WTC11 (cell line): Measurements from ENCODE around the gene TARBP1. TPM values are rescaled to one million over a fixed set of nuclear protein-coding genes. Genes with fewer than 3 reads are reported as not detected.

Source experiments
- ATAC-seq: fragments of 200-7000 bp; cut with Tn5 transposase; 2 replicates; pipeline ENCODE4 v1.10.0; 2021; ENCODE audit warnings: mild to moderate bottlenecking, moderate library complexity
- CTCF ChIA-PET: fragments of 300-600 bp; sonication (Branson Sonifier 250); formaldehyde crosslinking; loops from one replicate; lab custom pipeline; 2021; ENCODE audit warnings: antibody characterized with exemption; lab: Charles Lee
- POLR2A ChIA-PET: fragments of 350-600 bp; sonication (Branson Sonifier 250); formaldehyde crosslinking; loops from one replicate; lab custom pipeline; 2021; ENCODE audit warnings: antibody characterized with exemption; lab: Charles Lee
- DNase-seq: peaks from one replicate; pipeline ENCODE4 v3.0.0; 2021; ENCODE audit warnings: low spot score
- H3K27ac Mint-ChIP-seq: 2 replicates; pipeline ENCODE4 v1.8.0; 2021; ENCODE audit warnings: mixed read lengths
- H3K27me3 Mint-ChIP-seq: 2 replicates; pipeline ENCODE4 v1.8.0; 2021; ENCODE audit warnings: low read depth, mild to moderate bottlenecking, moderate library complexity, mixed read lengths
- H3K36me3 Mint-ChIP-seq: 2 replicates; pipeline ENCODE4 v1.8.0; 2021; ENCODE audit warnings: mixed read lengths
- H3K4me1 Mint-ChIP-seq: 2 replicates; pipeline ENCODE4 v1.8.0; 2022; ENCODE audit warnings: mixed read lengths
- H3K4me3 Mint-ChIP-seq: 2 replicates; pipeline ENCODE4 v1.8.0; 2021; ENCODE audit warnings: mild to moderate bottlenecking, moderate library complexity, mixed read lengths
- H3K9me3 Mint-ChIP-seq: 2 replicates; pipeline ENCODE4 v1.8.0; 2021; ENCODE audit warnings: mixed read lengths
- ATF3 ChIP-seq: sonication (generic); formaldehyde crosslinking; conservative IDR thresholded peaks from 2 replicates; pipeline ENCODE4 v1.8.1; 2022; ENCODE audit warnings: mild to moderate bottlenecking, missing genetic modification reagents
- ATF6 ChIP-seq: sonication (generic); formaldehyde crosslinking; IDR thresholded peaks from 2 replicates; pipeline ENCODE4 v1.8.1; 2023; ENCODE audit warnings: mild to moderate bottlenecking, missing genetic modification reagents
- CDX4 ChIP-seq: fragments of 250-450 bp; sonication (Bioruptor Pico); IDR thresholded peaks from 2 replicates; pipeline ENCODE4 v1.9.0; 2021; ENCODE audit warnings: moderate library complexity, mild to moderate bottlenecking, inconsistent platforms, borderline replicate concordance
- ETV6 ChIP-seq: sonication (generic); formaldehyde crosslinking; IDR thresholded peaks from 2 replicates; pipeline ENCODE4 v1.8.1; 2022; ENCODE audit warnings: mild to moderate bottlenecking, missing genetic modification reagents
- FOXJ3 ChIP-seq: sonication (generic); formaldehyde crosslinking; IDR thresholded peaks from 2 replicates; pipeline ENCODE4 v1.9.0; 2021; ENCODE audit warnings: missing genetic modification reagents, mild to moderate bottlenecking, borderline replicate concordance
- FOXP4 ChIP-seq: sonication (generic); formaldehyde crosslinking; IDR thresholded peaks from 2 replicates; pipeline ENCODE4 v1.8.0; 2022; ENCODE audit warnings: mild to moderate bottlenecking, missing genetic modification reagents
- GABPB1 ChIP-seq: sonication (generic); formaldehyde crosslinking; IDR thresholded peaks from 2 replicates; pipeline ENCODE4 v1.8.1; 2023; ENCODE audit warnings: mild to moderate bottlenecking, missing genetic modification reagents
- HMGXB4 ChIP-seq: sonication (generic); formaldehyde crosslinking; IDR thresholded peaks from 2 replicates; pipeline ENCODE4 v1.8.1; 2023; ENCODE audit warnings: mild to moderate bottlenecking, moderate library complexity, missing genetic modification reagents
- MXD4 ChIP-seq: fragments of 250-450 bp; sonication (Bioruptor Pico); IDR thresholded peaks from 2 replicates; pipeline ENCODE4 v1.8.0; 2021; ENCODE audit warnings: mild to moderate bottlenecking, moderate library complexity, borderline replicate concordance
- MYBL2 ChIP-seq: sonication (generic); formaldehyde crosslinking; IDR thresholded peaks from 2 replicates; pipeline ENCODE4 v1.8.1; 2023; ENCODE audit warnings: mild to moderate bottlenecking, moderate library complexity, missing genetic modification reagents
- NFATC4 ChIP-seq: fragments of 250-450 bp; sonication (Bioruptor Pico); IDR thresholded peaks from 2 replicates; pipeline ENCODE4 v1.9.0; 2021; ENCODE audit warnings: mild to moderate bottlenecking
- PRRX2 ChIP-seq: fragments of 250-450 bp; sonication (Bioruptor Pico); IDR thresholded peaks from 2 replicates; pipeline ENCODE4 v1.8.0; 2021; ENCODE audit warnings: mild to moderate bottlenecking
- RELA ChIP-seq: sonication (generic); formaldehyde crosslinking; IDR thresholded peaks from 2 replicates; pipeline ENCODE4 v1.8.1; 2022; ENCODE audit warnings: missing genetic modification reagents, mild to moderate bottlenecking, borderline replicate concordance
- STAT6 ChIP-seq: sonication (generic); formaldehyde crosslinking; conservative IDR thresholded peaks from 2 replicates; pipeline ENCODE4 v1.8.1; 2023; ENCODE audit warnings: mild to moderate bottlenecking, low read depth, missing genetic modification reagents, moderate library complexity
- TCF7 ChIP-seq: sonication (generic); formaldehyde crosslinking; IDR thresholded peaks from 2 replicates; pipeline ENCODE4 v1.8.0; 2022; ENCODE audit warnings: mild to moderate bottlenecking, low read depth, missing genetic modification reagents, moderate library complexity
- TEAD4 ChIP-seq: sonication (generic); formaldehyde crosslinking; IDR thresholded peaks from 2 replicates; pipeline ENCODE4 v1.8.0; 2022; ENCODE audit warnings: mild to moderate bottlenecking, missing genetic modification reagents
- ZBTB21 ChIP-seq: sonication (generic); formaldehyde crosslinking; IDR thresholded peaks from 2 replicates; pipeline ENCODE4 v1.8.1; 2023; ENCODE audit warnings: mild to moderate bottlenecking, missing genetic modification reagents, borderline replicate concordance
- ZMAT4 ChIP-seq: fragments of 250-450 bp; sonication (Bioruptor Pico); IDR thresholded peaks from 2 replicates; pipeline ENCODE4 v1.9.0; 2021; ENCODE audit warnings: mild to moderate bottlenecking
- ZNF138 ChIP-seq: sonication (generic); formaldehyde crosslinking; conservative IDR thresholded peaks from 2 replicates; pipeline ENCODE4 v1.8.1; 2022; ENCODE audit warnings: mild to moderate bottlenecking, moderate library complexity, missing genetic modification reagents
- ZNF219 ChIP-seq: sonication (generic); formaldehyde crosslinking; IDR thresholded peaks from 2 replicates; pipeline ENCODE4 v1.8.0; 2023; ENCODE audit warnings: missing genetic modification reagents, mild to moderate bottlenecking, borderline replicate concordance
- ZNF232 ChIP-seq: sonication (generic); formaldehyde crosslinking; IDR thresholded peaks from 2 replicates; pipeline ENCODE4 v1.8.0; 2022; ENCODE audit warnings: mild to moderate bottlenecking, missing genetic modification reagents
- ZNF396 ChIP-seq: fragments of 250-450 bp; sonication (Bioruptor Pico); IDR thresholded peaks from 2 replicates; pipeline ENCODE4 v1.8.0; 2021; ENCODE audit warnings: mild to moderate bottlenecking, moderate library complexity, borderline replicate concordance
- total RNA-seq: library from RNA; stranded (reverse); gene quantifications from 3 replicates; pipeline ENCODE4 v1.2.3, GENCODE V29; 2021

TARBP1 gene
- total RNA-seq, 1 experiment from 2014 or later = 24.0 TPM

- TF ChIP-seq FOXP4 (CRISPR knock-in tag) (no peak), ZBTB21 (CRISPR knock-in tag) (no peak), ZMAT4 (CRISPR knock-in tag) (no peak), PRRX2 (CRISPR knock-in tag) (no peak), TEAD4 (CRISPR knock-in tag) (no peak), RELA (CRISPR knock-in tag) (no peak)
These were observed 38.3 kb upstream of the TARBP1 start (continued) for GRCh38 chr1:234517110-234517802.

GRCh38 chr1:234515821-234516241 is 36.9 kb upstream of the TARBP1 start:
- no peak for DNase-seq
- ChIA-PET CTCF (interaction anchor here (1.1 to 2.2 kb wide), 5 partner anchors 8 to 568 kb away, joined by 3 to 7 read pairs (median 4); no protein-coding TSS in a partner anchor), POLR2A (interaction anchor here (1.2 kb wide), 1 partner anchor 94 kb away, joined by 3 read pairs; the partner anchor contains the start of gene IRF2BP2)
- TF ChIP-seq ZNF219 (no peak), TCF7 (CRISPR knock-in tag) (no peak), ATF3 (CRISPR knock-in tag) (no peak), HMGXB4 (CRISPR knock-in tag) (no peak), ZBTB21 (CRISPR knock-in tag) (no peak), ETV6 (CRISPR knock-in tag) (no peak), FOXJ3 (CRISPR knock-in tag) (no peak)
- no peaks in the 10 kb centered on the region for H3K27me3 Mint-ChIP-seq
- H3K27ac Mint-ChIP-seq = peak overlapping the region; percentile 98
- H3K4me1 Mint-ChIP-seq = peaks cover 32% of the 10 kb centered on the region
- ATAC-seq = no peak
- no peak overlapping the region for H3K4me3 Mint-ChIP-seq
- no peaks in the 10 kb centered on the region for H3K36me3 Mint-ChIP-seq
- no peaks in the 10 kb centered on the region for H3K9me3 Mint-ChIP-seq

GRCh38 chr1:234515411-234515810 is 36.4 kb upstream of the TARBP1 start:
- H3K27me3 Mint-ChIP-seq = no peaks in the 10 kb centered on the region
- H3K27ac Mint-ChIP-seq = peak overlapping the region; percentile 98
- ChIA-PET POLR2A (interaction anchor here (1.2 kb wide), 1 partner anchor 95 kb away, joined by 3 read pairs; the partner anchor contains the start of gene IRF2BP2), CTCF (interaction anchor here (0.6 to 2.2 kb wide), 6 partner anchors 8 to 568 kb away, joined by 3 to 7 read pairs (median 4); no protein-coding TSS in a partner anchor)
- H3K9me3 Mint-ChIP-seq = no peaks in the 10 kb centered on the region
- no peak overlapping the region for H3K4me3 Mint-ChIP-seq
- DNase-seq = no peak
- peaks cover 32% of the 10 kb centered on the region for H3K4me1 Mint-ChIP-seq
- peak; percentile 48 for ATAC-seq
- no peaks in the 10 kb centered on the region for H3K36me3 Mint-ChIP-seq
- no peak for TF ChIP-seq GABPB1
- TF ChIP-seq NFATC4 (CRISPR knock-in tag) = no peak
- no peak for TF ChIP-seq CDX4
- TF ChIP-seq MYBL2 = no peak
- TF ChIP-seq ATF6 (CRISPR knock-in tag) = no peak
- no peak for TF ChIP-seq ZNF138 (CRISPR knock-in tag)
- TF ChIP-seq ETV6 (CRISPR knock-in tag) = no peak
- TF ChIP-seq ZNF232 = no peak
- TF ChIP-seq ZNF219 = no peak
- TF ChIP-seq MXD4 = no peak
- no peak for TF ChIP-seq STAT6 (CRISPR knock-in tag)
- TF ChIP-seq ZNF396 (CRISPR knock-in tag) = no peak
